ENCODE data around the gene FBXL19. TPM values are rescaled to one million over a fixed set of nuclear protein-coding genes. Genes with fewer than 3 reads are reported as not detected.

The FBXL19 gene
- total and polyA plus RNA-seq, 2 of the 13 experiments (the other 11 are each of a cell fraction or from before 2014, with no cell fraction given), result 6.0 to 13.7 TPM

- TF ChIP-seq ARID4A (CRISPR knock-in tag; IDR thresholded peaks at IDR 0.05; ENCODE audit: borderline replicate concordance), result peak; percentile 56; the same call in 1 of the 2 replicates
- TF ChIP-seq ZNF563 (CRISPR knock-in tag; IDR thresholded peaks at IDR 0.05), result no peak; the same call in 1 of the 2 replicates
- no peak for TF ChIP-seq ZNF264 (CRISPR knock-in tag; IDR thresholded peaks at IDR 0.05)
- no peak for TF ChIP-seq ZNF558 (CRISPR knock-in tag; IDR thresholded peaks at IDR 0.05; ENCODE audit: borderline replicate concordance)
- TF ChIP-seq IKZF1 (IDR thresholded peaks at IDR 0.05), result no peak
- TF ChIP-seq, protein P1, sequence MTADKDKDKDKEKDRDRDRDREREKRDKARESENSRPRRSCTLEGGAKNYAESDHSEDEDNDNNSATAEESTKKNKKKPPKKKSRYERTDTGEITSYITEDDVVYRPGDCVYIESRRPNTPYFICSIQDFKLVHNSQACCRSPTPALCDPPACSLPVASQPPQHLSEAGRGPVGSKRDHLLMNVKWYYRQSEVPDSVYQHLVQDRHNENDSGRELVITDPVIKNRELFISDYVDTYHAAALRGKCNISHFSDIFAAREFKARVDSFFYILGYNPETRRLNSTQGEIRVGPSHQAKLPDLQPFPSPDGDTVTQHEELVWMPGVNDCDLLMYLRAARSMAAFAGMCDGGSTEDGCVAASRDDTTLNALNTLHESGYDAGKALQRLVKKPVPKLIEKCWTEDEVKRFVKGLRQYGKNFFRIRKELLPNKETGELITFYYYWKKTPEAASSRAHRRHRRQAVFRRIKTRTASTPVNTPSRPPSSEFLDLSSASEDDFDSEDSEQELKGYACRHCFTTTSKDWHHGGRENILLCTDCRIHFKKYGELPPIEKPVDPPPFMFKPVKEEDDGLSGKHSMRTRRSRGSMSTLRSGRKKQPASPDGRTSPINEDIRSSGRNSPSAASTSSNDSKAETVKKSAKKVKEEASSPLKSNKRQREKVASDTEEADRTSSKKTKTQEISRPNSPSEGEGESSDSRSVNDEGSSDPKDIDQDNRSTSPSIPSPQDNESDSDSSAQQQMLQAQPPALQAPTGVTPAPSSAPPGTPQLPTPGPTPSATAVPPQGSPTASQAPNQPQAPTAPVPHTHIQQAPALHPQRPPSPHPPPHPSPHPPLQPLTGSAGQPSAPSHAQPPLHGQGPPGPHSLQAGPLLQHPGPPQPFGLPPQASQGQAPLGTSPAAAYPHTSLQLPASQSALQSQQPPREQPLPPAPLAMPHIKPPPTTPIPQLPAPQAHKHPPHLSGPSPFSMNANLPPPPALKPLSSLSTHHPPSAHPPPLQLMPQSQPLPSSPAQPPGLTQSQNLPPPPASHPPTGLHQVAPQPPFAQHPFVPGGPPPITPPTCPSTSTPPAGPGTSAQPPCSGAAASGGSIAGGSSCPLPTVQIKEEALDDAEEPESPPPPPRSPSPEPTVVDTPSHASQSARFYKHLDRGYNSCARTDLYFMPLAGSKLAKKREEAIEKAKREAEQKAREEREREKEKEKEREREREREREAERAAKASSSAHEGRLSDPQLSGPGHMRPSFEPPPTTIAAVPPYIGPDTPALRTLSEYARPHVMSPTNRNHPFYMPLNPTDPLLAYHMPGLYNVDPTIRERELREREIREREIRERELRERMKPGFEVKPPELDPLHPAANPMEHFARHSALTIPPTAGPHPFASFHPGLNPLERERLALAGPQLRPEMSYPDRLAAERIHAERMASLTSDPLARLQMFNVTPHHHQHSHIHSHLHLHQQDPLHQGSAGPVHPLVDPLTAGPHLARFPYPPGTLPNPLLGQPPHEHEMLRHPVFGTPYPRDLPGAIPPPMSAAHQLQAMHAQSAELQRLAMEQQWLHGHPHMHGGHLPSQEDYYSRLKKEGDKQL (CRISPR knock-in tag; IDR thresholded peaks at IDR 0.05; ENCODE audit: low read depth), result no peak
- TF ChIP-seq ZMAT3 (CRISPR knock-in tag; conservative IDR thresholded peaks at IDR 0.05), result peak; percentile 90; the same call in 1 of the 2 replicates
- TF ChIP-seq, protein P2, sequence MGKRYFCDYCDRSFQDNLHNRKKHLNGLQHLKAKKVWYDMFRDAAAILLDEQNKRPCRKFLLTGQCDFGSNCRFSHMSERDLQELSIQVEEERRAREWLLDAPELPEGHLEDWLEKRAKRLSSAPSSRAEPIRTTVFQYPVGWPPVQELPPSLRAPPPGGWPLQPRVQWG (CRISPR knock-in tag; IDR thresholded peaks at IDR 0.05; ENCODE audit: borderline replicate concordance, low read depth), result no peak
- TF ChIP-seq GPN1 (CRISPR knock-in tag; IDR thresholded peaks at IDR 0.05; ENCODE audit: borderline replicate concordance), result peak; percentile 29; the same call in 1 of the 2 replicates
- TF ChIP-seq ATF1 (CRISPR knock-in tag; IDR thresholded peaks at IDR 0.05), result no peak
- no peak for TF ChIP-seq AKNA (CRISPR knock-in tag; IDR thresholded peaks at IDR 0.05; ENCODE audit: borderline replicate concordance)
- TF ChIP-seq HNRNPLL (IDR thresholded peaks at IDR 0.05; ENCODE audit: low read depth, low read length, poor library complexity, severe bottlenecking), result peak; percentile 41
- peak; percentile 41; the same call in 1 of the 2 replicates for TF ChIP-seq ZBTB7A (CRISPR knock-in tag; IDR thresholded peaks at IDR 0.05)
- no peak for TF ChIP-seq ZNF780A (CRISPR knock-in tag; IDR thresholded peaks at IDR 0.05)
These were observed 30.2 kb downstream of the FBXL19 start (continued) for GRCh38 chr16:30953511-30954124.

All from HepG2 (cell line).